GM12878 (cell line): ENCODE results near the gene C3orf20. TPM values are rescaled to one million over a fixed set of nuclear protein-coding genes. Genes with fewer than 3 reads are reported as not detected.

Experiments
- ATAC-seq: fragments of 200-7000 bp; cut with Tn5 transposase; 3 replicates; pipeline ENCODE4 v1.9.1; 2020; ENCODE audit warnings: mild to moderate bottlenecking, moderate library complexity
- BruUV-seq: library from RNA; stranded (reverse); fragments of 400-500 nt; replicated peaks from 2 replicates; lab custom pipeline; 2021; lab: Mats Ljungman, UMichigan
- CTCF ChIA-PET: fragments of 300-600 bp; sonication (Branson Sonifier 250); formaldehyde crosslinking; extraction: SDS; loops from one replicate; lab custom pipeline; 2021; ENCODE audit warnings: inconsistent platforms; lab: Yijun Ruan, JAX
- POLR2A ChIA-PET: fragments of 350-600 bp; formaldehyde crosslinking; extraction: SDS; loops from one replicate; lab custom pipeline; 2021; ENCODE audit warnings: inconsistent platforms; lab: Charles Lee
- RAD21 ChIA-PET: fragments of 300-600 bp; sonication (Branson Sonifier 250); formaldehyde crosslinking; loops from one replicate; lab custom pipeline; 2023; ENCODE audit warnings: antibody characterized with exemption; ENCODE audit not compliant: unreplicated experiment; lab: Charles Lee
- SMC1A ChIA-PET: fragments of 300-600 bp; sonication (Branson Sonifier 250); formaldehyde crosslinking; loops from one replicate; lab custom pipeline; 2023; ENCODE audit not compliant: unreplicated experiment, uncharacterized antibody; lab: Charles Lee
- DNase-seq: peaks from one replicate; pipeline ENCODE4 v3.0.0-alpha.2; 2011; ENCODE audit warnings: low read depth, low spot score
- FAIRE-seq: peaks from 3 replicates; lab custom pipeline; 2011; peaks lifted over from hg19 to GRCh38; lab: Jason Lieb, UNC
- H2AFZ ChIP-seq: 2 replicates; pipeline ENCODE4 v1.6.0; 2011; ENCODE audit warnings: low read depth, low read length, control low read depth; ENCODE audit not compliant: control insufficient read depth
- H3K27ac ChIP-seq: 2 replicates; pipeline ENCODE4 v1.5.1; 2011; ENCODE audit warnings: control low read depth; ENCODE audit not compliant: control insufficient read depth, insufficient read depth
- H3K27me3 ChIP-seq, 2 experiments: replicated peaks in 1 of 2; 2 replicates each; pipeline versions ENCODE4 v1.6.0 to v1.6.1; 2011; ENCODE audit warnings: low read length in 1 of 2; ENCODE audit not compliant: control insufficient read depth in 2 of 2, insufficient read depth in 2 of 2
- H3K36me3 ChIP-seq, 2 experiments: 2 replicates each; pipeline ENCODE4 v1.5.1; 2011; ENCODE audit warnings: low read length in 1 of 2; ENCODE audit not compliant: control insufficient read depth in 2 of 2, insufficient read depth in 2 of 2
- H3K4me1 ChIP-seq: 2 replicates; pipeline ENCODE4 v1.6.1; 2011; ENCODE audit warnings: mild to moderate bottlenecking, low read length, moderate library complexity, mixed read lengths; ENCODE audit not compliant: control insufficient read depth, insufficient read depth
- H3K4me2 ChIP-seq: 2 replicates; pipeline ENCODE4 v1.6.0; 2011; ENCODE audit warnings: control low read depth; ENCODE audit not compliant: control insufficient read depth, insufficient read depth
- H3K4me3 ChIP-seq: fragments of 200-600 bp; sonication (generic); 2 replicates; pipeline ENCODE4 v1.5.1; 2016
- H3K79me2 ChIP-seq: 2 replicates; pipeline ENCODE4 v1.6.0; 2011; ENCODE audit warnings: low read length; ENCODE audit not compliant: control insufficient read depth, insufficient read depth
- H3K9ac ChIP-seq: 2 replicates; pipeline ENCODE4 v1.8.0; 2011; ENCODE audit warnings: low read length, control low read depth, mixed read lengths; ENCODE audit not compliant: control insufficient read depth, insufficient read depth
- H3K9me3 ChIP-seq: replicated peaks from 3 replicates; pipeline ENCODE4 v1.5.1; 2011; ENCODE audit warnings: mild to moderate bottlenecking, low read length; ENCODE audit not compliant: control insufficient read depth, insufficient read depth
- H4K20me1 ChIP-seq: 2 replicates; pipeline ENCODE4 v1.6.0; 2011; ENCODE audit not compliant: control insufficient read depth, insufficient read depth
- BMI1 ChIP-seq: fragments of 450-650 bp; IDR thresholded peaks from 2 replicates; pipeline ENCODE4 v1.6.1; 2016; ENCODE audit warnings: mild to moderate bottlenecking, moderate library complexity, borderline replicate concordance
- EZH2 ChIP-seq: IDR thresholded peaks from 2 replicates; pipeline ENCODE4 v1.6.1; 2012; ENCODE audit warnings: low read depth, mild to moderate bottlenecking, control low read depth, inconsistent platforms, low read length, borderline replicate concordance; ENCODE audit not compliant: control insufficient read depth
- IRF4 ChIP-seq: IDR thresholded peaks from 2 replicates; pipeline ENCODE4 v1.6.1; 2011; ENCODE audit warnings: low read depth, low read length
- KAT2A ChIP-seq: conservative IDR thresholded peaks from 2 replicates; pipeline ENCODE4 v1.6.1; 2011; ENCODE audit warnings: low read depth, low read length; ENCODE audit not compliant: control insufficient read depth
- NFXL1 ChIP-seq: fragments of 450-650 bp; IDR thresholded peaks from 2 replicates; pipeline ENCODE4 v1.6.1; 2017; ENCODE audit warnings: antibody characterized with exemption, mild to moderate bottlenecking, borderline replicate concordance
- RAD21 ChIP-seq: IDR thresholded peaks from 2 replicates; pipeline ENCODE4 v1.6.1; 2011; ENCODE audit warnings: mild to moderate bottlenecking, low read depth, low read length, moderate library complexity; ENCODE audit not compliant: insufficient read depth
- REST ChIP-seq: IDR thresholded peaks from 2 replicates; pipeline ENCODE4 v1.6.1; 2012; ENCODE audit warnings: mild to moderate bottlenecking, low read depth, low read length
- RUNX3 ChIP-seq: IDR thresholded peaks from 2 replicates; pipeline ENCODE4 v1.6.1; 2012; ENCODE audit warnings: low read length, inconsistent platforms
- SUPT20H ChIP-seq: IDR thresholded peaks from 2 replicates; pipeline ENCODE4 v1.6.1; 2011; ENCODE audit warnings: low read depth, mild to moderate bottlenecking, low read length, moderate library complexity, borderline replicate concordance; ENCODE audit not compliant: control insufficient read depth
- TARDBP ChIP-seq: IDR thresholded peaks from 2 replicates; pipeline ENCODE4 v1.6.1; 2016; ENCODE audit warnings: borderline replicate concordance
- TBL1XR1 ChIP-seq: IDR thresholded peaks from 2 replicates; pipeline ENCODE4 v1.6.1; 2012; ENCODE audit warnings: low read depth, low read length, improper control_type of control experiment
- ZBED1 ChIP-seq: IDR thresholded peaks from 2 replicates; pipeline ENCODE4 v1.6.1; 2016; ENCODE audit warnings: borderline replicate concordance
- ZNF622 ChIP-seq: fragments of 450-650 bp; IDR thresholded peaks from 2 replicates; pipeline ENCODE4 v1.6.1; 2017; ENCODE audit warnings: mild to moderate bottlenecking, inconsistent platforms
- ZSCAN29 ChIP-seq: fragments of 450-650 bp; IDR thresholded peaks from 2 replicates; pipeline ENCODE4 v1.6.1; 2017; ENCODE audit warnings: mild to moderate bottlenecking, moderate library complexity
- WGBS: methylation state at CpG from one replicate; pipeline ENCODE4 v1.1.6; 2016; ENCODE audit warnings: low lambda C conversion rate; ENCODE audit not compliant: insufficient replicate concordance, insufficient coverage; ENCODE audit errors: missing lambda C conversion rate; 5-methylcytosine and 5-hydroxymethylcytosine counted together
- in situ Hi-C: fragments of 300-500 bp; cut with MboI; formaldehyde crosslinking; loops from 9 replicates; pipeline ENCODE4 v1.14.3; 2018; ENCODE audit warnings: mixed read lengths
- intact Hi-C: fragments of 100-400 bp; cut with micrococcal nuclease; formaldehyde crosslinking; loops from one replicate; pipeline ENCODE4 v1.14.2; 2022; ENCODE audit not compliant: unreplicated experiment
- polyA plus RNA-seq, 11 experiments: library from polyadenylated mRNA; depleted of rRNA in 4 of 11; unstranded in 6 of 11; stranded (reverse) in 5 of 11; fragments of >200 nt; fragmentation: Nextera tagmentation in 4 of 11; fragmentation: Illumina TruSeq in 1 of 11; extraction: Ambion mirVana in 4 of 11; extraction: Trizol in 1 of 11; gene quantifications; 1 replicate in 1 of 11; 2 replicates in 10 of 11; pipeline versions ENCODE4 v1.2.1 to v1.2.3, GENCODE V29; 2011 to 2016; ENCODE audit warnings: inconsistent platforms in 2 of 11, missing spikeins in 2 of 11, low read depth in 1 of 11
- total RNA-seq, 4 experiments: library from RNA; depleted of rRNA in 3 of 4; stranded (reverse); fragments of >200 nt in 3 of 4; fragmentation: Illumina TruSeq in 1 of 4; extraction: Trizol in 1 of 4; gene quantifications; 2 replicates each; pipeline versions ENCODE4 v1.2.1 to v1.2.3, GENCODE V29; 2013 to 2021
- TF ChIP-seq, protein P1 (sequence below): IDR thresholded peaks from 2 replicates; pipeline ENCODE4 v1.6.1; 2011; ENCODE audit warnings: low read depth, low read length, improper control_type of control experiment, borderline replicate concordance
- TF ChIP-seq, protein P2 (sequence below): fragments of 150-350 bp; IDR thresholded peaks from 2 replicates; pipeline ENCODE4 v1.6.1; 2016; ENCODE audit warnings: low read depth, low read length

Gene C3orf20
- total and polyA plus RNA-seq, 10 of the 15 experiments (the other 5 are each of a cell fraction or from before 2014, with no cell fraction given): 0.05 to 2.9 (median 1.0) TPM

DNA sequence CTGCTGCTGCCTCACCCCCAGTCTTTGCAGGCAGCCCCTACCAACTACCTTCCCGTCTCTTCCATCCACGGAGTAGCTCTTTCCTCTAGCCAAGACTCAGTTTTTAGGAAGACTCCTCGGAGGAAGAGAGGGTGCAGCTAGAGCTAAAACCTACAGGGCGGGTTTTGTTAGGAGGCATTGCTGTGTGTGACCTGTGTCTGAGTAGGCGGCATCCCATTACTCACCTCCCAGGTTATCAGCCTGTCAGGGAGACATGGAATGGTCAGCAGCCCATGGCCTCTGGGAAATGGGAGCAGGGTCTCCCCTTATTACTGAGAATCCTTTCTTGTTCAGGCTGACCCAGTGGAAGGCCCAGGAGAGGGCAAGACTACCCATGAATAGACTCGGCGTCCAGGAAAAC is 100.1 kb downstream of the C3orf20 start:
- H2AFZ ChIP-seq: no peak overlapping the region
- no peak for TF ChIP-seq TBL1XR1
- TF ChIP-seq KAT2A: no peak
- no peak for TF ChIP-seq BMI1
- TF ChIP-seq RAD21: no peak
- no peak for TF ChIP-seq TARDBP
- TF ChIP-seq EZH2: no peak
- TF ChIP-seq NFXL1: no peak
- no peak for TF ChIP-seq ZBED1
- no peak for TF ChIP-seq REST
- no peak for TF ChIP-seq SUPT20H
- TF ChIP-seq IRF4: no peak
- TF ChIP-seq, protein P1, sequence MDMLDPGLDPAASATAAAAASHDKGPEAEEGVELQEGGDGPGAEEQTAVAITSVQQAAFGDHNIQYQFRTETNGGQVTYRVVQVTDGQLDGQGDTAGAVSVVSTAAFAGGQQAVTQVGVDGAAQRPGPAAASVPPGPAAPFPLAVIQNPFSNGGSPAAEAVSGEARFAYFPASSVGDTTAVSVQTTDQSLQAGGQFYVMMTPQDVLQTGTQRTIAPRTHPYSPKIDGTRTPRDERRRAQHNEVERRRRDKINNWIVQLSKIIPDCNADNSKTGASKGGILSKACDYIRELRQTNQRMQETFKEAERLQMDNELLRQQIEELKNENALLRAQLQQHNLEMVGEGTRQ: no peak
- TF ChIP-seq ZNF622: no peak
- no peak for TF ChIP-seq RUNX3
- TF ChIP-seq, protein P2, sequence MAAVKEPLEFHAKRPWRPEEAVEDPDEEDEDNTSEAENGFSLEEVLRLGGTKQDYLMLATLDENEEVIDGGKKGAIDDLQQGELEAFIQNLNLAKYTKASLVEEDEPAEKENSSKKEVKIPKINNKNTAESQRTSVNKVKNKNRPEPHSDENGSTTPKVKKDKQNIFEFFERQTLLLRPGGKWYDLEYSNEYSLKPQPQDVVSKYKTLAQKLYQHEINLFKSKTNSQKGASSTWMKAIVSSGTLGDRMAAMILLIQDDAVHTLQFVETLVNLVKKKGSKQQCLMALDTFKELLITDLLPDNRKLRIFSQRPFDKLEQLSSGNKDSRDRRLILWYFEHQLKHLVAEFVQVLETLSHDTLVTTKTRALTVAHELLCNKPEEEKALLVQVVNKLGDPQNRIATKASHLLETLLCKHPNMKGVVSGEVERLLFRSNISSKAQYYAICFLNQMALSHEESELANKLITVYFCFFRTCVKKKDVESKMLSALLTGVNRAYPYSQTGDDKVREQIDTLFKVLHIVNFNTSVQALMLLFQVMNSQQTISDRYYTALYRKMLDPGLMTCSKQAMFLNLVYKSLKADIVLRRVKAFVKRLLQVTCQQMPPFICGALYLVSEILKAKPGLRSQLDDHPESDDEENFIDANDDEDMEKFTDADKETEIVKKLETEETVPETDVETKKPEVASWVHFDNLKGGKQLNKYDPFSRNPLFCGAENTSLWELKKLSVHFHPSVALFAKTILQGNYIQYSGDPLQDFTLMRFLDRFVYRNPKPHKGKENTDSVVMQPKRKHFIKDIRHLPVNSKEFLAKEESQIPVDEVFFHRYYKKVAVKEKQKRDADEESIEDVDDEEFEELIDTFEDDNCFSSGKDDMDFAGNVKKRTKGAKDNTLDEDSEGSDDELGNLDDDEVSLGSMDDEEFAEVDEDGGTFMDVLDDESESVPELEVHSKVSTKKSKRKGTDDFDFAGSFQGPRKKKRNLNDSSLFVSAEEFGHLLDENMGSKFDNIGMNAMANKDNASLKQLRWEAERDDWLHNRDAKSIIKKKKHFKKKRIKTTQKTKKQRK: no peak
- no peak for TF ChIP-seq ZSCAN29
- intact Hi-C loops: no loop called here
- no peaks in the 10 kb centered on the region for H3K36me3 ChIP-seq
- BruUV-seq: no TSS peak
- ATAC-seq: no peak
- SMC1A ChIA-PET: interaction anchor here (0.6 to 1.8 kb wide), 3 partner anchors 86 to 98 kb away, joined by 3 to 4 read pairs (median 3); no protein-coding TSS in a partner anchor
- CTCF ChIA-PET: interaction anchor here (0.7 to 1.9 kb wide), 5 partner anchors 89 to 151 kb away, joined by 3 to 16 read pairs (median 3); no protein-coding TSS in a partner anchor
- no peaks in the 10 kb centered on the region for H3K27me3 ChIP-seq
- no peak for FAIRE-seq
- no peak overlapping the region for H3K9ac ChIP-seq
- no peak overlapping the region for H3K4me3 ChIP-seq
- H3K27ac ChIP-seq: no peak overlapping the region
- H3K4me2 ChIP-seq: no peak overlapping the region
- WGBS: 35% methylated on average over 7 of the region's 7 CpGs
- in situ Hi-C loops: no loop called here
- no peaks in the 10 kb centered on the region for H3K79me2 ChIP-seq
- POLR2A ChIA-PET: no interaction called here
- no peaks in the 10 kb centered on the region for H3K9me3 ChIP-seq
- H3K4me1 ChIP-seq: no peaks in the 10 kb centered on the region
- no peak for DNase-seq
- RAD21 ChIA-PET: interaction anchor here (1.8 kb wide), 1 partner anchor 101 kb away, joined by 9 read pairs; no protein-coding TSS in a partner anchor
- no peaks in the 10 kb centered on the region for H4K20me1 ChIP-seq
